HG03097 (cell line): ENCODE measurements around the gene PCSK1.
"Not testable (repeated sequence)": the region's sequence is repeated elsewhere in the genome, so short reads cannot be mapped to it uniquely, and the experiment has no call there.

Experiments used
- ATAC-seq: cut with Tn5 transposase; IDR thresholded peaks from one replicate; pipeline ENCODE4 v1.9.1; 2021; ENCODE audit not compliant: unreplicated experiment, low FRiP score

PCSK1 gene

GRCh38 chr5:96427824-96428223, 5.2 kb downstream of the PCSK1 start:
- ATAC-seq: no peak

GRCh38 chr5:96426831-96427230, 6.2 kb downstream of the PCSK1 start:
- ATAC-seq: no peak

GRCh38 chr5:96425443-96425842, 7.6 kb downstream of the PCSK1 start:
- ATAC-seq: no peak

- no peak for ATAC-seq
These were observed 17.2 kb downstream of the PCSK1 start for GRCh38 chr5:96415897-96416296.

GRCh38 chr5:96412868-96413449, 20.1 kb downstream of the PCSK1 start:
- no peak for ATAC-seq

- ATAC-seq: no peak
These were observed 23.0 kb downstream of the PCSK1 start for GRCh38 chr5:96410013-96410412.

GRCh38 chr5:96408841-96409538, 24.1 kb downstream of the PCSK1 start:
- ATAC-seq: no peak

GRCh38 chr5:96408210-96408777, 24.8 kb downstream of the PCSK1 start:
- no peak for ATAC-seq

GRCh38 chr5:96407436-96407835, 25.6 kb downstream of the PCSK1 start:
- no peak for ATAC-seq

- no peak for ATAC-seq
These were observed 28.7 kb downstream of the PCSK1 start for GRCh38 chr5:96404191-96404867.

GRCh38 chr5:96402500-96402899, 30.5 kb downstream of the PCSK1 start:
- ATAC-seq: no peak

- ATAC-seq: no peak
These were observed 36.2 kb downstream of the PCSK1 start for GRCh38 chr5:96396878-96397277.

GRCh38 chr5:96395295-96395694, 37.8 kb downstream of the PCSK1 start:
- ATAC-seq: not testable (repeated sequence)

GRCh38 chr5:96391921-96392320, 41.1 kb downstream of the PCSK1 start:
- ATAC-seq: no peak

GRCh38 chr5:96388176-96388575, 44.9 kb downstream of the PCSK1 start:
- no peak for ATAC-seq

GRCh38 chr5:96387616-96388015, 45.4 kb downstream of the PCSK1 start:
- ATAC-seq: no peak

GRCh38 chr5:96385538-96385937, 47.5 kb downstream of the PCSK1 start:
- ATAC-seq: no peak

- no peak for ATAC-seq
These were observed 48.7 kb downstream of the PCSK1 start for GRCh38 chr5:96384353-96384752.

- ATAC-seq: no peak
These were observed 51.5 kb downstream of the PCSK1 start for GRCh38 chr5:96381526-96381925.

GRCh38 chr5:96379896-96380295, 53.2 kb downstream of the PCSK1 start:
- ATAC-seq: no peak

GRCh38 chr5:96377597-96377996, 55.5 kb downstream of the PCSK1 start:
- no peak for ATAC-seq

- ATAC-seq: no peak
These were observed 55.9 kb downstream of the PCSK1 start for GRCh38 chr5:96377167-96377566.
